ENCODE results near the gene PADI1. TPM values are rescaled to one million over a fixed set of nuclear protein-coding genes. Genes with fewer than 3 reads are reported as not detected.

PADI1 gene
- total RNA-seq, 1 donor from 2014 or later, result not detected

GRCh38 chr1:17274186-17275170 lies 69.5 kb downstream of the PADI1 start:
- H3K27ac ChIP-seq, result no peak overlapping the region
- no peak overlapping the region for H3K4me3 ChIP-seq
- H3K4me1 ChIP-seq, result no peaks in the 10 kb centered on the region
- no peaks in the 10 kb centered on the region for H3K9me3 ChIP-seq
- TF ChIP-seq CTCF (IDR thresholded peaks at IDR 0.05), result peak in 1 of 3 experiments; percentile 23
- H3K27me3 ChIP-seq, result no peaks in the 10 kb centered on the region
- intact Hi-C loops (cut with DNase I), result no loop called here
- no peak for DNase-seq (ENCODE audit: low spot score in 2 of 2)
- no peaks in the 10 kb centered on the region for H3K36me3 ChIP-seq

DNA sequence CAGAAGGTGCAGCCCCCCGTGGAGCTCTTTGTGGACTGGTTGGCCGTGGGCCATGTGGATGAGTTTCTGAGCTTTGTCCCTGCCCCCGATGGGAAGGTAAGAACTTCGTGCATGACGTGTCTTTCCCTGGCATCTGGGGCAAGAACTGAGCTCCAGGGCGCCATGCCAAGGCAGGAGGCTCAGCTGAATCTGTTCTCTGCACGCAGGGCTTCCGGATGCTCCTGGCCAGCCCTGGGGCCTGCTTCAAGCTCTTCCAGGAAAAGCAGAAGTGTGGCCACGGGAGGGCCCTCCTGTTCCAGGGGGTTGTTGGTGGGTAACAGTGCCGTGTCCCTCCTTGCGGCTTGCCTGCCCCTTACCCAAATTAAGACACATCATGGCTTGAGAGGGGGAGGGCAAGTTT lies 71.6 kb downstream of the PADI1 start:
- Histone ChIP-seq H3K4me1 (no peaks in the 10 kb centered on the region), H3K4me3 (no peak overlapping the region), H3K36me3 (no peaks in the 10 kb centered on the region), H3K27ac (no peak overlapping the region), H3K27me3 (no peaks in the 10 kb centered on the region), H3K9me3 (no peaks in the 10 kb centered on the region)
- no peak for DNase-seq (ENCODE audit: low spot score in 2 of 2)
- no peak for TF ChIP-seq CTCF (IDR thresholded peaks at IDR 0.05)
- intact Hi-C loops (cut with DNase I), result no loop called here

DNA sequence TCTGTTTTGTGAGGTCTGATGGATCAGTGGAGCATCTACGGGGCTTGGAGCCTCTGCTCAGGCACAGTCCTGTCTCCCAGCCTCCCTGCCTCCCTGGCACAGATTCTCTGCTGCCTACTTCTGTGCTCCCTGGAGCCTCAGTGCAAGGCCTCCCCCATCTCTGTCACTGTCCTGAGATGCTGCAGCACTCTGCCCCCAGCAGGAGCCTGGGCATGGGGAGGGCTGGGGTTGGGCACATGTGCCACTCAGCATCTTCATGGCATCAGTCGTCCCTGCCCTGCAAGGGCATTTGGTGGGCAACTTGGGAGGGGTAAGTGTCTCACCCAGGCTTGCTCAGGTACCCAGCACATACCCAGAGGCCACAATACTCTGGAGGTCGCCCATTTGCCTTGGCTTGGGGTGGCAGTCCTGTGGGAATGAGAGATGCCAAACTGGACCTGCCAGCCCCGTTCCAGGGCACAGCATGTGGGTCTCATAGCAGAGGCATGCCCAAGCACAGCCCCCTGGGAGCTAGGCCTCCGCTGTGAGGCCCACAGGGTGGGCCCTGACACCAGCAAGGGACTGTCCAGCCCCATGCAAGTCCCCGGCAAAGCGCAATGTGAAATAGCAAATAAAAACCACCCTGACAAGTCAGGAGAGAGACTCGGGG lies 72.7 kb downstream of the PADI1 start:
- DNase-seq (ENCODE audit: low spot score in 2 of 2), result no peak
- H3K27ac ChIP-seq, result no peak overlapping the region
- no peak for TF ChIP-seq CTCF (IDR thresholded peaks at IDR 0.05)
- no peaks in the 10 kb centered on the region for H3K9me3 ChIP-seq
- no peak overlapping the region for H3K4me3 ChIP-seq
- no peaks in the 10 kb centered on the region for H3K4me1 ChIP-seq
- H3K36me3 ChIP-seq, result no peaks in the 10 kb centered on the region
- intact Hi-C loops (cut with DNase I), result no loop called here
- H3K27me3 ChIP-seq, result no peaks in the 10 kb centered on the region

GRCh38 chr1:17278996-17279830 lies 74.3 kb downstream of the PADI1 start:
- H3K4me1 ChIP-seq, result no peaks in the 10 kb centered on the region
- no peak for DNase-seq (ENCODE audit: low spot score in 2 of 2)
- no peaks in the 10 kb centered on the region for H3K36me3 ChIP-seq
- H3K9me3 ChIP-seq, result no peaks in the 10 kb centered on the region
- intact Hi-C loops (cut with DNase I), result no loop called here
- H3K4me3 ChIP-seq, result no peak overlapping the region
- H3K27me3 ChIP-seq, result no peaks in the 10 kb centered on the region
- H3K27ac ChIP-seq, result no peak overlapping the region
- TF ChIP-seq CTCF (IDR thresholded peaks at IDR 0.05), result no peak

DNA sequence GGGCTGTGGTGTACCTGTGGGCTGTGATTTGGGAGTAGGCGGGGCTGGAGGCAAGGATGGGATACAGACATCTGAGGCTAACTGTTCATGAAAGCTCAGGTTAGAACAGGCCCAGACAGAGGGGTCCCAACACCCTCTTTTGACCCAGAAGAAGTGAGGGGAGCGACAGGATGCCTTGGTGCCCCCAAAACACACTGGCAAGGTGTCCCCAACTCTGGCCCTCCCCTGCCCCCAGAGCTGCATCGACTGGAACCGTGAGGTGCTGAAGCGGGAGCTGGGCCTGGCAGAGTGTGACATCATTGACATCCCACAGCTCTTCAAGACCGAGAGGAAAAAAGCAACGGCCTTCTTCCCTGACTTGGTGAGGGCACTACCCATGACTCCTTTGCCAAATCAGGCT lies 75.5 kb downstream of the PADI1 start:
- Histone ChIP-seq H3K4me3 (no peak overlapping the region), H3K36me3 (no peaks in the 10 kb centered on the region), H3K27ac (no peak overlapping the region), H3K27me3 (no peaks in the 10 kb centered on the region), H3K9me3 (no peaks in the 10 kb centered on the region), H3K4me1 (no peaks in the 10 kb centered on the region)
- intact Hi-C loops (cut with DNase I), result no loop called here
- TF ChIP-seq CTCF (IDR thresholded peaks at IDR 0.05), result no peak
- no peak for DNase-seq (ENCODE audit: low spot score in 2 of 2)
